ENCODE data around the gene INTS15.
"Not testable (repeated sequence)": the region's sequence is repeated elsewhere in the genome, so short reads cannot be mapped to it uniquely, and the experiment has no call there.

INTS15 gene

GRCh38 chr7:6578114-6579084 lies 11.4 kb upstream of the INTS15 start:
- H3K36me3 ChIP-seq (ENCODE audit: control insufficient read depth, insufficient read depth, low read length, severe bottlenecking): peaks cover 33% of the 10 kb centered on the region
- no peaks in the 10 kb centered on the region for H3K9me3 ChIP-seq (ENCODE audit: control insufficient read depth, low read length)
- peak overlapping the region; percentile 87 for H3K4me3 ChIP-seq (ENCODE audit: low read length)
- DNase-seq (ENCODE audit: low read depth): no peak
- no peaks in the 10 kb centered on the region for H3K27me3 ChIP-seq (replicated peaks; ENCODE audit: control insufficient read depth, insufficient read depth, low read length)
- H3K9ac ChIP-seq (ENCODE audit: low read length): peak overlapping the region; percentile 95
- H3K4me1 ChIP-seq (ENCODE audit: control insufficient read depth, insufficient read depth, low read length): peaks cover 3% of the 10 kb centered on the region

- peaks cover 42% of the 10 kb centered on the region for H3K36me3 ChIP-seq (ENCODE audit: control insufficient read depth, insufficient read depth, low read length, severe bottlenecking)
- H3K27me3 ChIP-seq (replicated peaks; ENCODE audit: control insufficient read depth, insufficient read depth, low read length): no peaks in the 10 kb centered on the region
- H3K4me1 ChIP-seq (ENCODE audit: control insufficient read depth, insufficient read depth, low read length): peaks cover 3% of the 10 kb centered on the region
- no peak overlapping the region for H3K9ac ChIP-seq (ENCODE audit: low read length)
- DNase-seq (ENCODE audit: low read depth): peak; percentile 15
- no peaks in the 10 kb centered on the region for H3K9me3 ChIP-seq (ENCODE audit: control insufficient read depth, low read length)
- no peak overlapping the region for H3K4me3 ChIP-seq (ENCODE audit: low read length)
These were observed 10.4 kb upstream of the INTS15 start for GRCh38 chr7:6579446-6579845.

- H3K9ac ChIP-seq (ENCODE audit: low read length); H3K9me3 ChIP-seq (ENCODE audit: control insufficient read depth, low read length); H3K4me3 ChIP-seq (ENCODE audit: low read length); H3K4me1 ChIP-seq (ENCODE audit: control insufficient read depth, insufficient read depth, low read length); DNase-seq (ENCODE audit: low read depth); H3K27me3 ChIP-seq (replicated peaks; ENCODE audit: control insufficient read depth, insufficient read depth, low read length): not testable (repeated sequence)
- peaks cover 52% of the 10 kb centered on the region for H3K36me3 ChIP-seq (ENCODE audit: control insufficient read depth, insufficient read depth, low read length, severe bottlenecking)
These were observed 3.9 kb upstream of the INTS15 start for GRCh38 chr7:6585746-6586432.

- Histone ChIP-seq H3K36me3 (ENCODE audit: control insufficient read depth, insufficient read depth, low read length, severe bottlenecking) (peaks cover 32% of the 10 kb centered on the region), H3K9me3 (ENCODE audit: control insufficient read depth, low read length) (no peaks in the 10 kb centered on the region), H3K27me3 (replicated peaks; ENCODE audit: control insufficient read depth, insufficient read depth, low read length) (no peaks in the 10 kb centered on the region), H3K4me3 (ENCODE audit: low read length) (no peak overlapping the region), H3K9ac (ENCODE audit: low read length) (no peak overlapping the region), H3K4me1 (ENCODE audit: control insufficient read depth, insufficient read depth, low read length) (peaks cover 10% of the 10 kb centered on the region)
- DNase-seq (ENCODE audit: low read depth): no peak
These were observed 1.3 kb upstream of the INTS15 start for GRCh38 chr7:6588566-6588965.

- DNase-seq (ENCODE audit: low read depth): no peak
- Histone ChIP-seq H3K9ac (ENCODE audit: low read length) (peak overlapping the region; percentile 94), H3K27me3 (replicated peaks; ENCODE audit: control insufficient read depth, insufficient read depth, low read length) (no peaks in the 10 kb centered on the region), H3K4me1 (ENCODE audit: control insufficient read depth, insufficient read depth, low read length) (peaks cover 10% of the 10 kb centered on the region), H3K9me3 (ENCODE audit: control insufficient read depth, low read length) (no peaks in the 10 kb centered on the region), H3K36me3 (ENCODE audit: control insufficient read depth, insufficient read depth, low read length, severe bottlenecking) (peaks cover 30% of the 10 kb centered on the region), H3K4me3 (ENCODE audit: low read length) (peak overlapping the region; percentile 66)
These were observed 531 bp upstream of the INTS15 start for GRCh38 chr7:6589151-6589828.

- H3K27me3 ChIP-seq (replicated peaks; ENCODE audit: control insufficient read depth, insufficient read depth, low read length): no peaks in the 10 kb centered on the region
- H3K4me1 ChIP-seq (ENCODE audit: control insufficient read depth, insufficient read depth, low read length): peaks cover 10% of the 10 kb centered on the region
- H3K36me3 ChIP-seq (ENCODE audit: control insufficient read depth, insufficient read depth, low read length, severe bottlenecking): peaks cover 34% of the 10 kb centered on the region
- H3K9me3 ChIP-seq (ENCODE audit: control insufficient read depth, low read length): no peaks in the 10 kb centered on the region
- peak overlapping the region; percentile 93 for H3K4me3 ChIP-seq (ENCODE audit: low read length)
- H3K9ac ChIP-seq (ENCODE audit: low read length): peak overlapping the region; percentile 94
- peak; percentile 44 for DNase-seq (ENCODE audit: low read depth)
These were observed 857 bp downstream of the INTS15 start for GRCh38 chr7:6590645-6591110.

- H3K9ac ChIP-seq (ENCODE audit: low read length): no peak overlapping the region
- H3K27me3 ChIP-seq (replicated peaks; ENCODE audit: control insufficient read depth, insufficient read depth, low read length): no peaks in the 10 kb centered on the region
- H3K36me3 ChIP-seq (ENCODE audit: control insufficient read depth, insufficient read depth, low read length, severe bottlenecking): peaks cover 66% of the 10 kb centered on the region
- H3K4me1 ChIP-seq (ENCODE audit: control insufficient read depth, insufficient read depth, low read length): no peaks in the 10 kb centered on the region
- H3K9me3 ChIP-seq (ENCODE audit: control insufficient read depth, low read length): no peaks in the 10 kb centered on the region
- no peak for DNase-seq (ENCODE audit: low read depth)
- H3K4me3 ChIP-seq (ENCODE audit: low read length): no peak overlapping the region
These were observed 10.3 kb downstream of the INTS15 start for GRCh38 chr7:6600093-6600492.

- peaks cover 43% of the 10 kb centered on the region for H3K36me3 ChIP-seq (ENCODE audit: control insufficient read depth, insufficient read depth, low read length, severe bottlenecking)
- no peaks in the 10 kb centered on the region for H3K4me1 ChIP-seq (ENCODE audit: control insufficient read depth, insufficient read depth, low read length)
These were observed 14.6 kb downstream of the INTS15 start for GRCh38 chr7:6604458-6604857.

GRCh38 chr7:6606866-6607583 lies 17.2 kb downstream of the INTS15 start:
- Histone ChIP-seq H3K9me3 (ENCODE audit: control insufficient read depth, low read length) (no peaks in the 10 kb centered on the region), H3K9ac (ENCODE audit: low read length) (no peak overlapping the region), H3K36me3 (ENCODE audit: control insufficient read depth, insufficient read depth, low read length, severe bottlenecking) (peaks cover 27% of the 10 kb centered on the region), H3K27me3 (replicated peaks; ENCODE audit: control insufficient read depth, insufficient read depth, low read length) (no peaks in the 10 kb centered on the region), H3K4me3 (ENCODE audit: low read length) (no peak overlapping the region), H3K4me1 (ENCODE audit: control insufficient read depth, insufficient read depth, low read length) (no peaks in the 10 kb centered on the region)
- no peak for DNase-seq (ENCODE audit: low read depth)

More at GRCh38 chr7:6604458-6604857, 14.6 kb downstream of the INTS15 start:
- Histone ChIP-seq H3K27me3 (replicated peaks; ENCODE audit: control insufficient read depth, insufficient read depth, low read length) (no peaks in the 10 kb centered on the region), H3K9me3 (ENCODE audit: control insufficient read depth, low read length) (no peaks in the 10 kb centered on the region), H3K9ac (ENCODE audit: low read length) (no peak overlapping the region), H3K4me3 (ENCODE audit: low read length) (no peak overlapping the region)
- no peak for DNase-seq (ENCODE audit: low read depth)

GRCh38 chr7:6607651-6608051 lies 17.8 kb downstream of the INTS15 start:
- Histone ChIP-seq H3K4me3 (ENCODE audit: low read length) (no peak overlapping the region), H3K36me3 (ENCODE audit: control insufficient read depth, insufficient read depth, low read length, severe bottlenecking) (peaks cover 20% of the 10 kb centered on the region), H3K9ac (ENCODE audit: low read length) (no peak overlapping the region), H3K4me1 (ENCODE audit: control insufficient read depth, insufficient read depth, low read length) (no peaks in the 10 kb centered on the region), H3K27me3 (replicated peaks; ENCODE audit: control insufficient read depth, insufficient read depth, low read length) (no peaks in the 10 kb centered on the region), H3K9me3 (ENCODE audit: control insufficient read depth, low read length) (no peaks in the 10 kb centered on the region)
- DNase-seq (ENCODE audit: low read depth): no peak
